Lower lobe of right lung (tissue), 2 donors: ENCODE measurements around the gene VAPB. TPM values are rescaled to one million over a fixed set of nuclear protein-coding genes. Genes with fewer than 3 reads are reported as not detected.

Experiments
- ATAC-seq, 2 donors: fragments of 200-7000 bp; cut with Tn5 transposase; one replicate each; pipeline ENCODE4 v1.9.1; 2020 to 2022; ENCODE audit warnings: mild to moderate bottlenecking in 2 of 2, moderate library complexity in 2 of 2
- DNase-seq: peaks from one replicate; pipeline ENCODE4 v3.0.0-alpha.2; 2020
- H3K27ac ChIP-seq: fragments of 200-600 bp; one replicate; pipeline ENCODE4 v1.8.0; 2022
- H3K27me3 ChIP-seq: fragments of 200-600 bp; one replicate; pipeline ENCODE4 v1.8.0; 2022; ENCODE audit warnings: low read depth
- H3K36me3 ChIP-seq: fragments of 200-600 bp; one replicate; pipeline ENCODE4 v1.8.0; 2022; ENCODE audit warnings: mild to moderate bottlenecking
- H3K4me1 ChIP-seq: fragments of 200-600 bp; one replicate; pipeline ENCODE4 v1.8.0; 2022
- H3K4me3 ChIP-seq: fragments of 200-600 bp; one replicate; pipeline ENCODE4 v1.8.0; 2022; ENCODE audit warnings: mild to moderate bottlenecking
- H3K9me3 ChIP-seq: fragments of 200-600 bp; one replicate; pipeline ENCODE4 v1.8.0; 2022
- CTCF ChIP-seq: fragments of 200-600 bp; IDR thresholded peaks from one replicate; pipeline ENCODE4 v1.8.0; 2022; ENCODE audit warnings: antibody characterized with exemption, mild to moderate bottlenecking
- intact Hi-C: fragments of 100-400 bp; cut with DNase I; formaldehyde crosslinking; loops from one replicate; pipeline ENCODE4 v1.11.0; 2022
- total RNA-seq: library from RNA; stranded (reverse); fragmentation: NEBNext Ultra II Directional; extraction: Animal tissue kit (Norgen Biotek cat#: 25700); gene quantifications from one replicate; pipeline ENCODE4 v1.2.1, GENCODE V29; 2021
- donor health status: DM: no; HTN: yes; CAD: no; lungs with severe emphysema.

The VAPB gene
- total RNA-seq, 1 donor from 2014 or later: 44.5 TPM

DNA sequence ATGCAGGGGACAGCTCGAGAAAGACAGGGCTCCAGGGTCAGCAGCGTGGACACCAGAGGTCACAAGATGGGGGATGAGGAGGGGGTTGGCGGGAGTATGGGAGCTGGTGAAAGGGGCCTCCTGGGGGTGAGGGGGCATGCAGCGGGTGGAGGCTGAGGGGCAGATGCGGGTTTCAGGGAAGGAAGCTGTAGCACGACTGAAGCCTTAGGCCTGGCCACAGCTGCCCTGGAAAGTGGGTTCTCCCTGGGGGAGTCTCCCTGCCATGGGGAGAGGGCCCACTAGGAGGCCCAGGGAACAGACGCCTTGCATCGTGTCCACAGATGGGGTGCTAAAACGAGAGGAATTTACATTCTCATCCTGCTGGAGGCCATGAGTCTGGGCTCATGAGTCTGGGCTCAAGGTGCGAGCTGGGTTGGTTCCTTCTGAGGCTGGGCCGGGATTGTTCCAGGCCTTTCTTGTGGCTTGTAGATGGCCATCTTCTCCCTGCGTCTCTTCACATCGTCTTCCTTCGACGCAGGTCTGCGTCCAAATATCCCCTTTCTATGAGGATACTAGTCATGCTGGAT is 108.1 kb downstream of the VAPB start:
- H3K9me3 ChIP-seq: no peaks in the 10 kb centered on the region
- ATAC-seq (no peak), DNase-seq (no peak)
- H3K27me3 ChIP-seq: no peaks in the 10 kb centered on the region
- H3K36me3 ChIP-seq: no peaks in the 10 kb centered on the region
- H3K4me3 ChIP-seq: no peak overlapping the region
- H3K27ac ChIP-seq: no peak overlapping the region
- intact Hi-C loops: no loop called here
- TF ChIP-seq CTCF: no peak
- H3K4me1 ChIP-seq: no peaks in the 10 kb centered on the region

DNA sequence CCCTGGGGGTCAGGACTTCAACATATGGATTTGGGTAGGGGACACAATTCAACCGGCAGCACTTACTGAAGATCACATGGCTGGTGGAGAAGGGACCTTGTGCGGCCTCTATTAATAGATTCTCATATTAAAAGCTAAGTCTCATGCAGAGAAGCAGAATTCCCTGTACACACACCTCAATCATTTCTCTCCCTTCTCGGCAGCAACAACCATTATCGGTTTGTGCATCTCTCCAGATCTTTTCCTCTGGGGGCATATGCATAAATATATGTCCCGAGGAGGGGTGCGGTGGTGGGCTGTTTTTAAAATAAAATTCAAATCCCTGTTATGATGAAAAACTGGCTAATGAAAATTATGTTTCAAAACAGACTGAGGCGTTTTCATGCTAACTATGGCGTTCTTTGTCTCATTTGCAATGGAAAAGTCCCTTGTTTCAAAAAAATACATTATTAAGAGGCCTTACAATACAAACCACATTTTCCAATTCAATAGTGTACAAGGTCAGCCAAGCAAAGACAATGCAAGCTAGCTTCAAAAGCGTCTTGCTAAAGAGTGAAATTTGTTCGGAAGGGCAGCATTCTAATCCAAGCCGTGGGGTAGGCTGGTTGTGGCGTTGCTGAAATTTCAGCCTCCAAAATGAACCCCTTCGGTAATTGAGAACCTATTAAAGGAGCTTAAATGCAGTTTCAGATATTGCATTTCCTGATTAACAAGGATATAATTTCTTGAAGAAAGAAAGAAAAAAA is 108.9 kb downstream of the VAPB start:
- no peaks in the 10 kb centered on the region for H3K4me1 ChIP-seq
- H3K4me3 ChIP-seq: no peak overlapping the region
- TF ChIP-seq CTCF: no peak
- H3K36me3 ChIP-seq: no peaks in the 10 kb centered on the region
- no peak overlapping the region for H3K27ac ChIP-seq
- no peak for ATAC-seq
- intact Hi-C loops: no loop called here
- DNase-seq: no peak
- H3K9me3 ChIP-seq: no peaks in the 10 kb centered on the region
- H3K27me3 ChIP-seq: no peaks in the 10 kb centered on the region

DNA sequence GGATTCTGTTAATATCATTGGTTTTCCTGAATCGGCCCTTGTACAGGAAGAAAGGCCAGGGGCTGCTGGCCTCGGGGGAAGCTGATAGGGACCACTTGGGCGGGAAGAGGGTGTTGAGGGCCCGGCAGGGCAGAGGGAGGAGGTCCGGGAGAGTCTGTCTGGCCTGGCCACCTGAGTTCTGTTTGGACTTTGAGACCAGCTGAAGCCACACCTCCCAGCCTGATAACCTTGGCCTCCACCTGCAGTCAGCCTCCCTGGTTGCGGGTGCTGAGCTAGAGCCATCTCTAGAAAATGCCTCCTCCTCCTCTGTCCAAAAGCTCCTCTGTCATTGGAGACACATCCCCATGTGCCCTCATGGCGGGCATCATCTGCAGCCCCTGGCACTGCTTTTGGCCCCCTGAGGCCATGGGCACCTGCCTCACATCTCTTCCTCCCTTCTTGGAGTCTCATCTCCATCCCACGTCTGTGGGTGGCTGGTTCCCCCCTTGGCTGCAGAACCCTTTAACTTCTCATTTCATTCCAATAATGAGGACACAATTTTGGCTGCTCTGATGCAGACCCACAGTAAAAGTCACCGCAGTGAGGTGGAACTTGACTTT is 109.5 kb downstream of the VAPB start:
- intact Hi-C loops: no loop called here
- H3K4me3 ChIP-seq: no peak overlapping the region
- no peaks in the 10 kb centered on the region for H3K9me3 ChIP-seq
- no peaks in the 10 kb centered on the region for H3K4me1 ChIP-seq
- H3K27me3 ChIP-seq: no peaks in the 10 kb centered on the region
- no peak overlapping the region for H3K27ac ChIP-seq
- TF ChIP-seq CTCF: no peak
- H3K36me3 ChIP-seq: no peaks in the 10 kb centered on the region
- no peak for DNase-seq
- ATAC-seq: no peak

DNA sequence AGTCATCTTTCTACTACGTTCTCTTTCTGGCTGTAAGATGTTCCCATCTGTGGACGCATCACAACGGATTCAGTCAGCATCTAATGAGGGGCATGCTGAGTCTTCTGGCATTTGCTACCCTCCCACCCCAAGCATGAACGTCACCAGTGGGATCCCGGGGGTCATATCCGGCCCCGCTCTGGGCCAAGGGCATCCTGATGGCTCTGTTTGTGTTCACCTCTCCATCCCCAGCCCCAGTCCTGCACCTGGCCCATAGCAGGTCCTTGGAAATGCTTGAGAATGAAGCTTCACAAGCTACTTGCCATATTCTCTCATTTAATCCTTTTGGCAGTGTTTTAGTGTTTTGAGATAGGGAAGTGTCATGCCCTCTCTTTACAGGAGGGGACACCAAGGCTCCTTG is 111.2 kb downstream of the VAPB start:
- Histone ChIP-seq H3K27ac (no peak overlapping the region), H3K4me3 (no peak overlapping the region), H3K36me3 (no peaks in the 10 kb centered on the region), H3K9me3 (peaks cover 12% of the 10 kb centered on the region), H3K27me3 (no peaks in the 10 kb centered on the region), H3K4me1 (no peaks in the 10 kb centered on the region)
- ATAC-seq (no peak), DNase-seq (no peak)
- TF ChIP-seq CTCF: no peak
- intact Hi-C loops: no loop called here

Other genes starting within 250 kb of the VAPB start
- gene ANKRD60, start 160.6 kb upstream of the VAPB start, total RNA-seq: not detected
- 22.6 TPM for gene RAB22A, start 79.5 kb upstream of the VAPB start, total RNA-seq
- gene APCDD1L, start 126.2 kb downstream of the VAPB start, total RNA-seq: not detected